BJ (cell line): Measurements from ENCODE around the gene ANKRD24. TPM values are rescaled to one million over a fixed set of nuclear protein-coding genes. Genes with fewer than 3 reads are reported as not detected.
A peak's percentile ranks its signal among the peaks of the same experiment; 100 is the strongest.

ENCODE experiments used
- CTCF ChIA-PET: fragments of 350-600 bp; formaldehyde crosslinking; extraction: SDS; loops from one replicate; lab custom pipeline; 2021; ENCODE audit warnings: antibody characterized with exemption, inconsistent platforms; lab: Yijun Ruan, JAX
- POLR2A ChIA-PET: fragments of 300-600 bp; sonication (Branson Sonifier 250); formaldehyde crosslinking; extraction: SDS; loops from one replicate; lab custom pipeline; 2021; ENCODE audit warnings: antibody characterized with exemption; lab: Charles Lee
- DNase-seq: peaks from one replicate; pipeline ENCODE4 v3.0.0-alpha.2; 2011; ENCODE audit warnings: low read depth
- H3K27me3 ChIP-seq: 2 replicates; pipeline ENCODE4 v1.6.0; 2011; ENCODE audit warnings: low read length; ENCODE audit not compliant: control insufficient read depth, insufficient read depth
- H3K36me3 ChIP-seq: 2 replicates; pipeline ENCODE4 v1.5.1; 2011; ENCODE audit warnings: low read length; ENCODE audit not compliant: control insufficient read depth, insufficient read depth
- H3K4me3 ChIP-seq: 2 replicates; pipeline ENCODE4 v1.5.1; 2011; ENCODE audit warnings: low read depth, mild to moderate bottlenecking, control low read depth, low read length
- CTCF ChIP-seq: IDR thresholded peaks from 2 replicates; pipeline ENCODE4 v1.5.1; 2011; ENCODE audit warnings: low read depth, mild to moderate bottlenecking, control low read depth, inconsistent platforms, low read length, moderate library complexity; ENCODE audit not compliant: insufficient read depth
- polyA plus RNA-seq: library from polyadenylated mRNA; depleted of rRNA; stranded (reverse); fragments of >200 nt; gene quantifications from 2 replicates; pipeline ENCODE4 v1.2.3, GENCODE V29; 2011

ANKRD24 gene
- polyA plus RNA-seq, 1 experiment, result 0.22 TPM

GRCh38 chr19:4208385-4209094, 26.1 kb downstream of the ANKRD24 start:
- CTCF ChIA-PET, result interaction anchor here (0.6 to 1.9 kb wide), 6 partner anchors 9 to 223 kb away, joined by 3 to 7 read pairs (median 4); partner anchors contain the start of gene EEF2
- no peak for DNase-seq
- TF ChIP-seq CTCF, result peak; percentile 58
- Histone ChIP-seq H3K36me3 (no peaks in the 10 kb centered on the region), H3K27me3 (no peaks in the 10 kb centered on the region), H3K4me3 (no peak overlapping the region)
- POLR2A ChIA-PET, result no interaction called here

DNA sequence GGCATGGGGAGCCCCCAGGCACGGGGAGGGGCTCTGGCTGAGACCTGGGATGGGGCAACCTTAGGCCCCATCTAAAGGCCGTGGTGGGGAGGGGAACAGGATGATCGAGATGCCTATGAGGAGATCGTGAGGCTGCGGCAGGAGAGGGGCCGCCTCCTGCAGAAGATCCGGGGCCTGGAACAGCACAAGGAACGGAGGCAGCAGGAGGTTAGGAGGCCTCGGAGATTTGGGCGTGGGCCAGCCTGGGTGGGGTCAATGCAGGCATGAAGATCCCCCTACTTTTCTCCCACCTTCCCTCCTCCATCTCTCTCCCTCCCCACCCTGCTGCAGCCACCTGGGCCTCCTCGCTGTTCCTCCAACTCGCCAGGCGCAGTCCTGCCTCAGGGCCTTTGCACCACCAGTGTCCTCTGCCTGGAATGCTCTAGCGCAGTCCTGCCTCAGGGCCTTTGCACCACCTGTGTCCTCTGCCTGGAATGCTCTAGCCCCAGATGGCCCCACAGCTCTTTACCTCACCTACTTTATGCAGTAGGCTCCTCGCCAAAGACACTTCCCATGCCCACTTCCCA, 27.8 kb downstream of the ANKRD24 start:
- POLR2A ChIA-PET, result no interaction called here
- DNase-seq, result no peak
- CTCF ChIA-PET, result no interaction called here
- no peaks in the 10 kb centered on the region for H3K27me3 ChIP-seq
- H3K36me3 ChIP-seq, result no peaks in the 10 kb centered on the region
- no peak for TF ChIP-seq CTCF
- no peak overlapping the region for H3K4me3 ChIP-seq

- H3K4me3 ChIP-seq, result no peak overlapping the region
- POLR2A ChIA-PET, result no interaction called here
- H3K36me3 ChIP-seq, result no peaks in the 10 kb centered on the region
- DNase-seq, result no peak
- H3K27me3 ChIP-seq, result no peaks in the 10 kb centered on the region
- TF ChIP-seq CTCF, result no peak
- CTCF ChIA-PET, result interaction anchor here (1.0 to 2.7 kb wide), 2 partner anchors 12 to 73 kb away, joined by 3 to 9 read pairs; no protein-coding TSS in a partner anchor
Measured at GRCh38 chr19:4213116-4213515, 30.6 kb downstream of the ANKRD24 start.

GRCh38 chr19:4215807-4216206, 33.3 kb downstream of the ANKRD24 start:
- TF ChIP-seq CTCF, result no peak
- H3K36me3 ChIP-seq, result no peaks in the 10 kb centered on the region
- POLR2A ChIA-PET, result no interaction called here
- H3K4me3 ChIP-seq, result no peak overlapping the region
- CTCF ChIA-PET, result interaction anchor here (0.6 kb wide), 2 partner anchors 397 to 726 kb away, joined by 3 to 4 read pairs; no protein-coding TSS in a partner anchor
- no peak for DNase-seq
- no peaks in the 10 kb centered on the region for H3K27me3 ChIP-seq

- ChIA-PET POLR2A (no interaction called here), CTCF (interaction anchor here (1.8 to 2.1 kb wide), 2 partner anchors 9 to 13 kb away, joined by 5 to 6 read pairs; no protein-coding TSS in a partner anchor)
- no peak for TF ChIP-seq CTCF
Measured at GRCh38 chr19:4216846-4217245, 34.4 kb downstream of the ANKRD24 start.

More at GRCh38 chr19:4216846-4217245, 34.4 kb downstream of the ANKRD24 start:
- H3K4me3 ChIP-seq, result no peak overlapping the region
- H3K36me3 ChIP-seq, result no peaks in the 10 kb centered on the region
- DNase-seq, result no peak
- H3K27me3 ChIP-seq, result no peaks in the 10 kb centered on the region
